Stimulated activated naive B cell treated with anti-CD40 and anti-IgM and Interleukin-4, amounts not matched to agents 10 μg/mL and 1 μg/mL and 100 μg/mL, for 72 hours (primary cell): ENCODE measurements around the gene SLC44A5.
"Not testable (repeated sequence)": the region's sequence is repeated elsewhere in the genome, so short reads cannot be mapped to it uniquely, and the experiment has no call there.

Experiments
- ATAC-seq, 2 donors: fragments of 150-1000 bp; cut with Tn5 transposase; replicated peaks; 2 replicates each; pipeline ENCODE4 v1.10.0; 2021; ENCODE audit warnings: moderate library complexity in 1 of 2
- DNase-seq: peaks from one replicate; pipeline ENCODE4 v3.0.0; 2021
- H3K27ac Mint-ChIP-seq: one replicate; pipeline ENCODE4 v1.8.0; 2022; ENCODE audit warnings: mild to moderate bottlenecking, mixed read lengths
- H3K27me3 Mint-ChIP-seq, 2 donors: one replicate each; pipeline ENCODE4 v1.8.0; 2022; ENCODE audit warnings: mixed read lengths in 2 of 2
- H3K36me3 Mint-ChIP-seq, 2 donors: one replicate each; pipeline ENCODE4 v1.8.0; 2022; ENCODE audit warnings: mixed read lengths in 2 of 2, mild to moderate bottlenecking in 1 of 2
- H3K4me1 Mint-ChIP-seq, 2 donors: one replicate each; pipeline ENCODE4 v1.8.0; 2022; ENCODE audit warnings: mixed read lengths in 2 of 2, mild to moderate bottlenecking in 1 of 2
- H3K4me3 Mint-ChIP-seq, 2 donors: one replicate each; pipeline ENCODE4 v1.8.0; 2022; ENCODE audit warnings: mild to moderate bottlenecking in 2 of 2, mixed read lengths in 2 of 2, moderate library complexity in 1 of 2
- H3K9me3 Mint-ChIP-seq, 2 donors: one replicate each; pipeline ENCODE4 v1.8.0; 2022; ENCODE audit warnings: mixed read lengths in 2 of 2, mild to moderate bottlenecking in 1 of 2

SLC44A5 gene

DNA sequence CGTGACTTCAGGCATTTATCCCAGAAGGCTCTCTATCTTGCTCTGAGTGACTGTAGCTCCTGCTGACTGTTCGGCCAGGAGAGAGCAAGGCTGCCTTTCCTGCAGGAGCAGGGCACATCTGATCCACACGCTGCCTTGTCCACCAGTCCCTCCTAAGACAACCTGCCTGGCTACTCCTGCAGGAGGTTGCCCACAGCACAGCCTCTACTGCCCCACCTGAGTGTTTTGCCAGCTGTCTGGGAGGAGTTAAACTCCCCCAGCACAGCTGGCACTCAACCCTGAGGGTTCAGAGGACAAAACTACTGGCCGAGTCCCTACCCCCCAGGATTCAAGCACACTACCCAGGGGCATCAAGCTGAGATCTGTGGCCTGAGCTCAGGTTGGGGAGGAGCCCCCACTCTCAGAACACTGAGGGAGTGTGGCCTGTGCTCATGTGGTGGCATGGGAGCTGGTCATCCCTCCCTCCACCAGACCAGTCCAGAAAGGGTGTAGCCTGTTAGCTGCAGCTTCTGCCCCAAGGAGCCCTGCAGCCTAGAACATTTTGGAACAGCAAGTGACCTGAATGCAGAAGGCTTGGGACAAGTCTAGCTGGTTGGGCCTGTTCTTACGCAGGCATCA, 237.3 kb downstream of the SLC44A5 start:
- Mint-ChIP-seq H3K4me1 (no peaks in the 10 kb centered on the region), H3K36me3 (no peaks in the 10 kb centered on the region), H3K4me3 (no peak overlapping the region), H3K9me3 (peaks cover 0 to 2% of the 10 kb centered on the region in 2 donors), H3K27me3 (no peaks in the 10 kb centered on the region), H3K27ac (no peak overlapping the region)
- DNase-seq = no peak
- no peak for ATAC-seq

DNA sequence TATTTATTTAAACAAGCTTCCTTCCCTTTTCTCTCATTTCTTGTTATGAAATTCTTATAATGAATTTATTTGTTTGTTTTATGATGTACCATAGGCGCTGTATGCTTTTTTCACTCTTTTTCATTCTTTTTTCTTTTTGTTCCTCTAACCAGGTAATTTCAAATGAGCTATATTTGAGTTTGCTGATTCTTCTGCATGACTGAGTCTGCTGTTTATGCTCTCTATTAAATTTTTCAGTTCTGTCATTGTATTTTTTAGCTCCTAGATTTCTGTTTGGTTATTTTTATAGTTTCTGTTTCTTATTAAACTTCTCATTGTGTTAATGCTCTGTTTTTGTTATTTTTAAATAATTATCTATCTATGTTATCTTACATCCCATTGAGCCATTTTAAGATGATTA, 244.3 kb downstream of the SLC44A5 start:
- no peak overlapping the region for H3K4me3 Mint-ChIP-seq
- peaks cover 8 to 17% of the 10 kb centered on the region in 2 donors for H3K9me3 Mint-ChIP-seq
- DNase-seq (no peak), ATAC-seq (no peak)
- no peaks in the 10 kb centered on the region for H3K36me3 Mint-ChIP-seq
- H3K4me1 Mint-ChIP-seq = no peaks in the 10 kb centered on the region
- H3K27me3 Mint-ChIP-seq = no peaks in the 10 kb centered on the region
- H3K27ac Mint-ChIP-seq = no peak overlapping the region

DNA sequence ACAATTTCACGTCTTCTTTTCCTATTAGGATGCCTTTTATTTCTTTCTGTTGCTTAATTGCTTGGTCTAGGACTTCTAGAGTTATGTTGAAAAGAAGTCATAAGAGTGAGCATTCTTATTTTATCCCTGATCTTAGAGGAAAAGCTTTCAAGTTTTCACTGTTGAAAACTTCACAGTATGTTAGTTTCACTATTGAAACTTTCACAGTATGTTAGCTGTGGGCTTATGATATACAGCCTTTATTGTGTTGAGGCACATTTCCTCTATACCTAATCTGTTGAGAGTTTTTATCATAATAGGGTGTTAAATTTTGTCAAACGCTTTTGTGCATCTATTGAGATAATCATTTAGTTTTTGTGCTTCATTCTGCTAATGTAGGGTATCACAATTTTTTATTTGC, 249.7 kb downstream of the SLC44A5 start:
- H3K9me3 Mint-ChIP-seq = peaks cover 6 to 13% of the 10 kb centered on the region in 2 donors
- no peaks in the 10 kb centered on the region for H3K27me3 Mint-ChIP-seq
- H3K4me3 Mint-ChIP-seq = no peak overlapping the region
- DNase-seq (no peak), ATAC-seq (no peak)
- H3K27ac Mint-ChIP-seq = no peak overlapping the region
- no peaks in the 10 kb centered on the region for H3K36me3 Mint-ChIP-seq
- H3K4me1 Mint-ChIP-seq = no peaks in the 10 kb centered on the region

DNA sequence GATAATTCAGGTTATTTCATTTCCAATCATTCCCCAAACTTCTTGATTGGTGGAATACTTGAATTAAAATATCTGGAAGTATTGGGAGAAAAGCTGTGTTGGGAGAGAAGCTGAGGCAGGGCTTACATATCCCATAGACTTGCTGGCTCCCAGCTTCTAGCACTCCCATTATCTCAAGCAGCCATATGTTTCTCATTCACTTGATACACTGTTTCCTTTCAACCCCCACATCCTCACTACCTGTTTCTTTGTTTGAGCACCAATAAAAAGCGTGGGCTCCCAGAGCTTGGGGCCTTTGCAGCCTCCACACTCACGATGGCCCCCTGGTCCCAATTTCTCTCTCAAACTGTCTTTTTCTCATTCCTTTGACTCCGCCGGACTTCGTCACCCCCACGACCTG, 256.6 kb downstream of the SLC44A5 start:
- H3K27ac Mint-ChIP-seq, H3K27me3 Mint-ChIP-seq: not testable (repeated sequence)

DNA sequence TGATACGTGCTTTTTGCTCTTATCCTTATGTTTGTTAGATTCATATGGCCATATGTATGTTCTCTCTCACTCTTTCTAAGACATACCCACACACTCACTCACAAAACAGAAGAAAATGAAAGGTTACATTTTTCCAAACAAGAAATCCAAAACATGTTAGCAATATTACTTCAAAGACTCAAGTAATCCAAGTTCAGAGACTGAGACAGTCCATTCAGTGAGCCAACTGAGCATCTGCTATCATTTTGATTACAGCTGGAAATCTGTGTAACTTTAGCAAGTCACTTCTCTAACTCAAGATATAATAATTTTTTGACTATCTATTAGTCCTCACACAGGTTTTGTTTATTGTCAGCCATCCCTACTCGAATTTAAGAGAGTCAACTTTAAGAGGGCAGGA, 257.9 kb downstream of the SLC44A5 start:
- no peaks in the 10 kb centered on the region for H3K4me1 Mint-ChIP-seq
- H3K9me3 Mint-ChIP-seq = peaks cover 2 to 3% of the 10 kb centered on the region in 2 donors
- H3K4me3 Mint-ChIP-seq = no peak overlapping the region
- no peak overlapping the region for H3K27ac Mint-ChIP-seq
- DNase-seq (no peak), ATAC-seq (no peak)
- H3K27me3 Mint-ChIP-seq = no peaks in the 10 kb centered on the region
- no peaks in the 10 kb centered on the region for H3K36me3 Mint-ChIP-seq

More for the DNA sequence above, 256.6 kb downstream of the SLC44A5 start:
- not testable (repeated sequence) for ATAC-seq, DNase-seq, H3K36me3 Mint-ChIP-seq, H3K4me1 Mint-ChIP-seq, H3K9me3 Mint-ChIP-seq, H3K4me3 Mint-ChIP-seq

DNA sequence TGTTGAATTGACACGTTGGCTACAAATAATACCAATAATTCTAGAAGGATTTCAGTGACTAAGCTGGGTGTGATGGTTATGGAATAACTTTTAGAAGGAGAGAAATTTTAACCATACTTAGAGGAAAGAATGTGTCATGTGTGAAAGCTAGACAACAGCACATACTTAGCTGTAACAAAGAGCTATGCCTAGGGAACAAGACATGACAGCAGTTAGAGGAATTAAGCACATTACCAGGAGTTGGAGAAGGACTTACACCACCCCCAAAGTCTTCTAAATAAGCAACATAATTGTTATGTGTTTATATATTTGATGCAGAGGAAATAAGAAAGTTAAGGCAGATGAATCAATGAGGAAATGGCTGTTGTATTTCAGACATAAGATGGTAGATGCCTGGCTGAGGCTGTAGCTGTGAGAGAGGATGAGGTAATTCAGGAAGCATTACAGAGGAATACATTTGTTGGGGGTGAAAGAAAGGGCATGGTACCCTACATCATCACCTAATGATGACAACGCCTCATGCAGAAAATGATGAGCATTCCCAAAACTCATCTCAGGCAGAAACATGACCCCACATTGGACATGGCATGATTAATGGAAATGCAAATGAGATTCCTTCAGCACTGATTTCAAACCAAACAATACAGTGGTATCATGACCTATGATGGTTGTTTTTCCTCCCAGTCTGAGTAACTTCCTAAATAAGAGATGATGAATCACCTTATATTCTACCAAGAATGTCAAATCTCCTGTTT, 265.2 kb downstream of the SLC44A5 start:
- Mint-ChIP-seq H3K27me3 (peaks cover 0 to 4% of the 10 kb centered on the region in 2 donors), H3K4me3 (no peak overlapping the region), H3K9me3 (peaks cover 2 to 3% of the 10 kb centered on the region in 2 donors), H3K36me3 (no peaks in the 10 kb centered on the region), H3K27ac (no peak overlapping the region), H3K4me1 (peaks cover 3 to 7% of the 10 kb centered on the region in 2 donors)
- ATAC-seq (no peak), DNase-seq (no peak)

DNA sequence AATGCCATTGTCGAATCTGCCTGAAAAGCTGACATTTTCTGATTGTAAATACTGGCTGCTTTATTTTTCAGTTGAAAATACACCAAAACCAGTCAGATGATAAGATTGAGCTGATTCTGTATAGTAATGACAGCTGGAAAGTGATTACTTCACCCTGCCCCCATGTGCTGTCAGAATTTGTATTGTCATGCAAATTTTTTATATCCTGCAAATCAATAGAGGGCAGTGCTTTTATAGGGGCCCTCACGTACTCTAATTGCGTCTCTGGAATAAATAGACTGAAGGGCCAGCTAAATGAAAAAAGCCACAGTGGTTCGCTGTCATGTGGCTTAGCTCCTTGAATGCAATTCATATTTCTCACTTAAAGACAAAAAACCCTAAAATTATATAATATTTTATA, 268.1 kb downstream of the SLC44A5 start:
- H3K4me3 Mint-ChIP-seq = no peak overlapping the region
- peaks cover 4 to 20% of the 10 kb centered on the region in 2 donors for H3K4me1 Mint-ChIP-seq
- DNase-seq (no peak), ATAC-seq (no peak)
- H3K9me3 Mint-ChIP-seq = no peaks in the 10 kb centered on the region
- no peaks in the 10 kb centered on the region for H3K36me3 Mint-ChIP-seq
- H3K27me3 Mint-ChIP-seq = peaks cover 0 to 4% of the 10 kb centered on the region in 2 donors
- H3K27ac Mint-ChIP-seq = no peak overlapping the region

DNA sequence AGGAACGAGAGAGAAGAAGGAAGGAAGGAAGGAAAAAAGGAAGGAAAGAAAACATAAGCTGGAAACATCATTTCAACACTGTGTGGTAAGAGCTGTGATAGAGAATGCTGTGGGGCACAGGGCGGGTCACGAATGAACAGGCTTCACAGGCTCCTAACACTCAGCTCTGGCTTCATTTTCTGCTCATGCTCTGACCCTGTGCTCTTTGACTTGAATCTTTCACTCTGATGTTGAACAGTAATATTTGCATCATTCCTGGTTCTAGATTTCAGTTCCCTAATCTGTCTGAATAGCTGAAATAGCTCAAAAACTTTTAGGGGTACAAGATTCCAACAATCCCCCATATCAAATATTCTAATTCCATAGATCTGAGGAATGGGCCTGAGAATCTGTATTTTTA, 269.4 kb downstream of the SLC44A5 start:
- H3K36me3 Mint-ChIP-seq = no peaks in the 10 kb centered on the region
- H3K27ac Mint-ChIP-seq = peak overlapping the region; percentile 21
- peaks cover 4 to 20% of the 10 kb centered on the region in 2 donors for H3K4me1 Mint-ChIP-seq
- no peaks in the 10 kb centered on the region for H3K9me3 Mint-ChIP-seq
- ATAC-seq = peak in 1 of 2 donors; percentile 35
- peaks cover 0 to 4% of the 10 kb centered on the region in 2 donors for H3K27me3 Mint-ChIP-seq
- no peak for DNase-seq
- no peak overlapping the region for H3K4me3 Mint-ChIP-seq

DNA sequence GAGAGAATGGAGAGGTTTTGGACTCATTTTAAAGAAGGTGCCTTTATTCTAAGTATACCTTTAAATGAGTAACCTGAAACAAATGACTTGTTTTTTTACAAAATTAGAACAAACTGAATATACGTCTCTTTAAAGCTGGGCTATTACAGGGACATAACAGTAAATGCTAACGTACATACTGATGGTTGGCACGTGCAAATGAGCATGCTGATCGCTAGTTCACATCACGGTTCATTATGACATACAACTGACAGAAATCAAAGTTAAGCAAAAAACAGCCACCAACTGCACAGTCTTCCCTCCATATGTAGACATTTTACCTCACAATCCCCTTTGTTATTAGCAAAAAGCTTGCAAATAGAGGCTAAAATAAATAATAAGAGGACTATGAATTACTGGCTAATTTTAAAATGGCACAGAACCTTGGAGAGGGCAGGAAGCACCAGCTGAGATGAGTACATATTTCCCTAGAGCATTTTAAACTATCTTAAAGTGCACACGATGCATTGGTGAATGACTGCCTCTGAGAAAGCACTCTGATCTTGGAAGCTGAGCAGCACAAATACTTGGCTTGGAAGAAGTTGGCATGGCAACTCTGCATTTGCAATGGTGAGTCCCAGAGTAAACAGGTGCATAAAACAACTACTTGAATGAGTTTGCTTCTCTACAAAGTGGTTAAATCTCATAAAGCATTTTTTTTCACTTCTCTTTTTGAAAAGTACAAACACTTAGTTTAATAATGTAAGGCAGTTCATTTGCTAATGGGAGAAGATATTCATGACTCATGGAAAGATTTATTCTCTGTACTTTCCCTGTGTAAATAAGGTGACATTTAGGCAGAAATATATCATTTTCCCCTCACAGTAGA, 272.1 kb downstream of the SLC44A5 start:
- DNase-seq (peak; percentile 17), ATAC-seq (peak; percentile 90 to 92)
- H3K4me3 Mint-ChIP-seq = no peak overlapping the region
- peaks cover 4 to 20% of the 10 kb centered on the region in 2 donors for H3K4me1 Mint-ChIP-seq
- H3K9me3 Mint-ChIP-seq = peaks cover 0 to under 1% of the 10 kb centered on the region in 2 donors
- no peaks in the 10 kb centered on the region for H3K36me3 Mint-ChIP-seq
- peaks cover 0 to 4% of the 10 kb centered on the region in 2 donors for H3K27me3 Mint-ChIP-seq
- H3K27ac Mint-ChIP-seq = peak overlapping the region; percentile 42

DNA sequence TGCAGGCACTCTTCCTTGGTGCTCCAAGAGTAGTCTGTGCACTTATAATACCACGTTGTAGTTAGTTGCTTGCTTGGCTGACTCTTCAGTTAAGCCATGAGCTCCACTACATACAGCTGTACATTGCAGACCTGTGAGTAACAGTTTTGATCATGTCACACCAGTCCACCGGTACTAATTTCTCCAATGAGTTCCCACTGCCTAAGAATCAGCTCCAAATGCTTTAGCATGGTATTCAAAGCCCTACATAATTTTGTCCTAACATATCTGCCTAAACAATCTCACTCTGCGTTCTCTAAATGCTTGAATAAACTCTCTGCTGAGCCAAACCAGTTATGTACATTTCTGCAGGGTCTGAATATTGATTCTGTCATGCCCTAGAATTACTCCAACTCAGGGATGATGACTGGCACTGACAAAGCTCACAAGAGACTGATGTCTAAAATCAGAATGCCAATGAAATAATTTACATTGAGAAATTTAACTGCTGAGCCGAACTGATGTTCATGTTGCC, 276.0 kb downstream of the SLC44A5 start:
- H3K4me1 Mint-ChIP-seq = peaks cover 1 to 13% of the 10 kb centered on the region in 2 donors
- ATAC-seq (no peak), DNase-seq (no peak)
- H3K27me3 Mint-ChIP-seq = no peaks in the 10 kb centered on the region
- no peaks in the 10 kb centered on the region for H3K36me3 Mint-ChIP-seq
- no peak overlapping the region for H3K4me3 Mint-ChIP-seq
- no peak overlapping the region for H3K27ac Mint-ChIP-seq
- peaks cover 0 to 1% of the 10 kb centered on the region in 2 donors for H3K9me3 Mint-ChIP-seq

DNA sequence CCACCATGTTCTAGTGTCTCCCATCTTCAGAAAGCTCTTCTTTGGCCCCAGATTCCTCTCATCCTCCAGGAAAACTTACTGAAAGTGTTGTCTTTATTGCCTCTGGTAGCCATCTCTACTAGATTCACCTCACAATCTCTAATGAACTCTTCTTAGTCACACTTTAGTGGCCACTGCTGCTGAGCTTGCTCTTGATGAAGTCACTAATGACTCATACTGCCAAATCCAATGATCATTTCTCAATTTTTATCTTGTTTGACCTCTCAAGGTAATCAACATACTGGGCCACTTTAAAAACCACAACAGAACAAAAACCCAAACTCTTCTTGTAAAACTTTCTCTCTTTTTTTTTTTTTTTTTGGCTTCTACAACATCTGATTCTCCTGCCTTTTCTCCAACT, 280.3 kb downstream of the SLC44A5 start:
- H3K27me3 Mint-ChIP-seq = no peaks in the 10 kb centered on the region
- ATAC-seq = no peak

DNA sequence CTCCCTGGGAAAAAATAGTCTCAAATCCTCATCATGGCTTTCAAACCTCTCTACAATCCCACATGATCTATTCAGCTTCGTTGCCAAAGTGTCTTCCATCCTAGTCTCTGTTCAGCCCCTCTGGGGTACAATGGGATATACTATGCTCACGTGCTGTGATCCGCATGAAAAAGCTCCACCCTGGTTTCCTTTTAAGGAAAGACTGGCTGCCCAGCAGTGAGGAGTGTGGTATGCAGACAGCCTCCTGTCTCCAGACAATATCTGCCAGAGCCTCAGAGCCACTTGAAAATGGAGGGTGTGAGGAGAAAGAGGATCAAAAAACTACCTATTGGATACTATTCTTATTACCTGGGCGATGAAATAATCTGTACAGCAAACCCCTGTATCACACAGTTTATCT, 282.2 kb downstream of the SLC44A5 start:
- peaks cover 0 to 2% of the 10 kb centered on the region in 2 donors for H3K9me3 Mint-ChIP-seq
- H3K27ac Mint-ChIP-seq = no peak overlapping the region
- no peaks in the 10 kb centered on the region for H3K27me3 Mint-ChIP-seq
- no peak overlapping the region for H3K4me3 Mint-ChIP-seq
- DNase-seq (no peak), ATAC-seq (no peak)
- no peaks in the 10 kb centered on the region for H3K36me3 Mint-ChIP-seq
- H3K4me1 Mint-ChIP-seq = no peaks in the 10 kb centered on the region

More for the DNA sequence above, 280.3 kb downstream of the SLC44A5 start:
- H3K4me3 Mint-ChIP-seq = no peak overlapping the region
- DNase-seq = no peak
- H3K9me3 Mint-ChIP-seq = peaks cover 0 to 1% of the 10 kb centered on the region in 2 donors
- no peak overlapping the region for H3K27ac Mint-ChIP-seq
- no peaks in the 10 kb centered on the region for H3K36me3 Mint-ChIP-seq
- H3K4me1 Mint-ChIP-seq = no peaks in the 10 kb centered on the region

DNA sequence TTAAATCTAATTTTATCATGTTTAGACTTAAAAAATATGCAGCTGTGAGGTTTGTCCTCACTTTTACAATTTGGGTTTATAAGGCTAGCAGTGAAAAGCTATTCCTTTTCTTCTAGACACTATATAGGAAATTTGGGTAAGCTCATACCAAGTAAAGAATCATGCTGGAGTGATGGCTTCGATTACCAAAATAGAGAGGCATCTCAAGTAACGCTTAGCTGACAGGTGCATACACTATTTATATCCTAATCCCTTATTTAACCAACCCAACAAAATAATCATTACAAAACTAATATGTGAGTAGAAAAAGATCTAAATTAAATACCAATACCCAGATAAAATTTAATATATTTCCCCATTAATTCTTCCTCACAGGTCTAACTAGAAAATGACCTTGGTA, 283.5 kb downstream of the SLC44A5 start:
- H3K27me3 Mint-ChIP-seq = no peaks in the 10 kb centered on the region
- no peak for ATAC-seq

DNA sequence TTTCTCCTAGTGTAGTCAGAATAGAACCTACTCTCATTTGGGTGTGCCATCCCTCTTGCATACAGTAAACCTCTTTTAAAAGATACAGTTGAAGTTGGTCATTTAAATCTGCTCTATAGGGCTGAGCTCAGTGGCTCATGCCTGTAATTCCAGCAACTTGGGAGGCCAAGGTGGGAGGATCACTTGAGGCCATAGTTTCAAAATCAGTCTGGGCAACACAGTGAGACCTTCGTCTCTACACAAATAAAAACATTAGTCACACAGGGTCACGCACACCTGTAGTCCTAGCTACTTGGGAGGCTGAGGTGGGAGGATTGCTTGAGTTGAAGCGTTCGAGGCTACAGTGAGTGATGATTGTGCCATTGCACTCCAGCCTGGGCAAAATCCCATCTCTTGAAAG, 292.9 kb downstream of the SLC44A5 start:
- DNase-seq = no peak
- ATAC-seq = no peak
- Mint-ChIP-seq H3K9me3 (peaks cover 3% of the 10 kb centered on the region in 2 donors), H3K27me3 (no peaks in the 10 kb centered on the region), H3K4me1 (no peaks in the 10 kb centered on the region), H3K27ac (no peak overlapping the region), H3K36me3 (no peaks in the 10 kb centered on the region), H3K4me3 (no peak overlapping the region)

More for the DNA sequence above, 283.5 kb downstream of the SLC44A5 start:
- Mint-ChIP-seq H3K4me1 (no peaks in the 10 kb centered on the region), H3K36me3 (no peaks in the 10 kb centered on the region), H3K4me3 (no peak overlapping the region), H3K27ac (no peak overlapping the region), H3K9me3 (peaks cover 0 to 4% of the 10 kb centered on the region in 2 donors)
- no peak for DNase-seq
